Activated naive CD4-positive, alpha-beta T cell treated with Interleukin-2 at 50 U/mL for 16 hours (primary cell): ENCODE results near the gene NPY1R.

ENCODE experiments used
- DNase-seq: peaks from one replicate; pipeline ENCODE4 v3.0.0-alpha.2; 2020

NPY1R gene

GRCh38 chr4:163274861-163275260, 57.5 kb downstream of the NPY1R start:
- DNase-seq, result no peak
